Endothelial cell of umbilical vein (primary cell): ENCODE measurements around the gene AMIGO1. TPM values are rescaled to one million over a fixed set of nuclear protein-coding genes. Genes with fewer than 3 reads are reported as not detected.

Experiments used
- BruUV-seq: library from RNA; stranded (reverse); fragments of 400-500 nt; replicated peaks from 2 replicates; lab custom pipeline; 2021; lab: Mats Ljungman, UMichigan
- CTCF ChIA-PET: fragments of 300-600, 350-600 bp; sonication (Branson Sonifier 250); formaldehyde crosslinking; loops from one replicate; lab custom pipeline; 2021; ENCODE audit warnings: antibody characterized with exemption, inconsistent platforms; lab: Charles Lee
- POLR2A ChIA-PET: fragments of 300-600, 350-600 bp; sonication (Branson Sonifier 250); formaldehyde crosslinking; loops from one replicate; lab custom pipeline; 2021; ENCODE audit warnings: antibody characterized with exemption, inconsistent platforms; lab: Charles Lee
- DNase-seq: peaks from one replicate; pipeline ENCODE4 v3.0.0-alpha.2; 2011; ENCODE audit warnings: low read depth, low spot score
- FAIRE-seq: peaks from 2 replicates; lab custom pipeline; 2011; peaks lifted over from hg19 to GRCh38; lab: Jason Lieb, UNC
- H2AFZ ChIP-seq: 2 replicates; pipeline ENCODE4 v1.6.0; 2012; ENCODE audit warnings: low read depth, low read length, control low read depth, inconsistent platforms
- H3K27ac ChIP-seq: 2 replicates; pipeline ENCODE4 v1.5.1; 2011; ENCODE audit warnings: low read depth, mild to moderate bottlenecking, control low read depth, low read length, moderate library complexity; ENCODE audit not compliant: insufficient read depth
- H3K27me3 ChIP-seq, 2 experiments: 2 replicates each; pipeline versions ENCODE4 v1.6.0 to v1.6.1; 2011; ENCODE audit warnings: low read length in 2 of 2, mixed read lengths in 1 of 2; ENCODE audit not compliant: control insufficient read depth in 2 of 2, insufficient read depth in 2 of 2
- H3K36me3 ChIP-seq, 2 experiments: 2 replicates in 1 of 2; 3 replicates in 1 of 2; pipeline ENCODE4 v1.5.1; 2011; ENCODE audit warnings: low read length in 2 of 2, mild to moderate bottlenecking in 1 of 2, moderate library complexity in 1 of 2; ENCODE audit not compliant: control insufficient read depth in 2 of 2, insufficient read depth in 2 of 2; ENCODE audit errors: extremely low read depth in 1 of 2
- H3K4me1 ChIP-seq: 3 replicates; pipeline ENCODE4 v1.5.1; 2011; ENCODE audit warnings: mild to moderate bottlenecking, low read length; ENCODE audit not compliant: control insufficient read depth, insufficient read depth; ENCODE audit errors: extremely low read depth
- H3K4me2 ChIP-seq: 2 replicates; pipeline ENCODE4 v1.6.1; 2011; ENCODE audit warnings: low read length, control low read depth, mixed read lengths; ENCODE audit not compliant: insufficient read depth
- H3K4me3 ChIP-seq, 3 experiments: fragments of 200-600 bp in 1 of 3; sonication (generic), shearing (Covaris generic) in 1 of 3; replicated peaks in 1 of 3; 2 replicates each; pipeline ENCODE4 v1.5.1; 2011 to 2016; ENCODE audit warnings: control low read depth in 3 of 3, low read length in 3 of 3, mild to moderate bottlenecking in 2 of 3, inconsistent platforms in 1 of 3, low read depth in 1 of 3, moderate library complexity in 1 of 3; ENCODE audit not compliant: insufficient read depth in 1 of 3
- H3K79me2 ChIP-seq: 2 replicates; pipeline ENCODE4 v1.6.0; 2012; ENCODE audit warnings: low read length, inconsistent platforms; ENCODE audit not compliant: control insufficient read depth, insufficient read depth
- H3K9ac ChIP-seq: replicated peaks from 2 replicates; pipeline ENCODE3; 2011; ENCODE audit warnings: low read length, control low read depth; ENCODE audit not compliant: insufficient read depth; ENCODE audit errors: extremely low read depth
- H3K9me1 ChIP-seq: replicated peaks from 3 replicates; pipeline ENCODE4 v1.6.0; 2011; ENCODE audit warnings: mild to moderate bottlenecking, low read length; ENCODE audit not compliant: control insufficient read depth, insufficient read depth; ENCODE audit errors: extremely low read depth
- H3K9me3 ChIP-seq: replicated peaks from 2 replicates; pipeline ENCODE4 v1.5.1; 2012; ENCODE audit warnings: low read length, inconsistent platforms; ENCODE audit not compliant: control insufficient read depth, insufficient read depth
- H4K20me1 ChIP-seq: replicated peaks from 2 replicates; pipeline ENCODE3; 2011; ENCODE audit warnings: mild to moderate bottlenecking, low read length; ENCODE audit not compliant: control insufficient read depth, insufficient read depth; ENCODE audit errors: extremely low read depth
- EZH2 ChIP-seq: IDR thresholded peaks from 2 replicates; pipeline ENCODE4 v1.6.1; 2012; ENCODE audit warnings: borderline replicate concordance, low read depth, mild to moderate bottlenecking, moderate library complexity, low read length, inconsistent platforms; ENCODE audit not compliant: severe bottlenecking
- FOS ChIP-seq: IDR thresholded peaks from 2 replicates; pipeline ENCODE4 v1.6.1; 2011; ENCODE audit warnings: mild to moderate bottlenecking, low read length, moderate library complexity, borderline replicate concordance; ENCODE audit not compliant: insufficient read depth
- GATA2 ChIP-seq: IDR thresholded peaks from 2 replicates; pipeline ENCODE4 v1.7.0; 2011; ENCODE audit warnings: low read depth, mild to moderate bottlenecking, moderate library complexity, mixed read lengths, low read length; ENCODE audit not compliant: insufficient read length, insufficient read depth
- JUN ChIP-seq: IDR thresholded peaks from 2 replicates; pipeline ENCODE4 v1.6.1; 2011; ENCODE audit warnings: borderline replicate concordance, low read depth; ENCODE audit not compliant: insufficient read length, insufficient read depth
- MYC ChIP-seq: IDR thresholded peaks from one replicate; pipeline ENCODE4 v1.6.1; 2011; ENCODE audit warnings: mild to moderate bottlenecking, low read depth, low read length
- POLR2A ChIP-seq: IDR thresholded peaks from 2 replicates; pipeline ENCODE4 v1.6.1; 2012; ENCODE audit warnings: low read depth, mild to moderate bottlenecking, control low read depth, low read length
- POLR2AphosphoS5 ChIP-seq: IDR thresholded peaks from 2 replicates; pipeline ENCODE4 v1.6.1; 2012; ENCODE audit warnings: low read depth, mild to moderate bottlenecking, control low read depth, low read length, moderate library complexity; ENCODE audit not compliant: insufficient read depth
- dilution Hi-C: fragments of 300-500 bp; cut with MboI; formaldehyde crosslinking; loops from one replicate; pipeline ENCODE4 v1.15.0; 2019; ENCODE audit warnings: low sequenced_read_pairs; ENCODE audit not compliant: extremely low pct_ligation_motif_present
- intact Hi-C: fragments of 100-400 bp; cut with micrococcal nuclease; formaldehyde crosslinking; loops from one replicate; pipeline ENCODE4 v1.10.0; 2022
- polyA plus RNA-seq, 4 experiments: library from polyadenylated mRNA; depleted of rRNA in 3 of 4; stranded (reverse) in 3 of 4; unstranded in 1 of 4; fragments of >200 nt; gene quantifications; 2 replicates each; pipeline versions ENCODE4 v1.2.1 to v1.2.3, GENCODE V29; 2011 to 2012; ENCODE audit warnings: missing spikeins in 1 of 4
- total RNA-seq: library from RNA; stranded (reverse); gene quantifications from 2 replicates; pipeline ENCODE4 v1.2.3, GENCODE V29; 2021
- TF ChIP-seq, protein P1 (sequence below), 2 donors: IDR thresholded peaks; 1 replicate in 1 of 2; 2 replicates in 1 of 2; pipeline ENCODE4 v1.5.1; 2011; ENCODE audit warnings: low read length in 2 of 2, mild to moderate bottlenecking in 2 of 2, moderate library complexity in 2 of 2, control low read depth in 1 of 2, inconsistent platforms in 1 of 2, low read depth in 1 of 2; ENCODE audit not compliant: insufficient read depth in 1 of 2; ENCODE audit errors: extremely low read depth in 1 of 2
- TF ChIP-seq, protein P2 (sequence below): IDR thresholded peaks from 2 replicates; pipeline ENCODE4 v1.6.1; 2011; ENCODE audit not compliant: insufficient read depth, insufficient read length

The AMIGO1 gene
- total and polyA plus RNA-seq, 2 donors (not counting 3 experiments of a cell fraction or from before 2014, with no cell fraction given), result 0.80 to 0.88 TPM

GRCh38 chr1:109499081-109499480, 10.4 kb downstream of the AMIGO1 start:
- Histone ChIP-seq H3K4me2 (no peak overlapping the region), H3K27ac (no peak overlapping the region), H4K20me1 (no peaks in the 10 kb centered on the region), H3K9me1 (no peaks in the 10 kb centered on the region), H3K9me3 (no peaks in the 10 kb centered on the region), H3K9ac (no peak overlapping the region), H3K79me2 (peaks cover 2% of the 10 kb centered on the region), H3K4me1 (peaks cover 7% of the 10 kb centered on the region), H3K4me3 (no peak overlapping the region), H2AFZ (no peak overlapping the region), H3K36me3 (peaks cover 2 to 7% of the 10 kb centered on the region in 2 experiments), H3K27me3 (no peaks in the 10 kb centered on the region)
- TF ChIP-seq POLR2A (no peak), EZH2 (no peak), MYC (no peak), POLR2AphosphoS5 (no peak), JUN (no peak), GATA2 (no peak), FOS (no peak)
- TF ChIP-seq, protein P1, sequence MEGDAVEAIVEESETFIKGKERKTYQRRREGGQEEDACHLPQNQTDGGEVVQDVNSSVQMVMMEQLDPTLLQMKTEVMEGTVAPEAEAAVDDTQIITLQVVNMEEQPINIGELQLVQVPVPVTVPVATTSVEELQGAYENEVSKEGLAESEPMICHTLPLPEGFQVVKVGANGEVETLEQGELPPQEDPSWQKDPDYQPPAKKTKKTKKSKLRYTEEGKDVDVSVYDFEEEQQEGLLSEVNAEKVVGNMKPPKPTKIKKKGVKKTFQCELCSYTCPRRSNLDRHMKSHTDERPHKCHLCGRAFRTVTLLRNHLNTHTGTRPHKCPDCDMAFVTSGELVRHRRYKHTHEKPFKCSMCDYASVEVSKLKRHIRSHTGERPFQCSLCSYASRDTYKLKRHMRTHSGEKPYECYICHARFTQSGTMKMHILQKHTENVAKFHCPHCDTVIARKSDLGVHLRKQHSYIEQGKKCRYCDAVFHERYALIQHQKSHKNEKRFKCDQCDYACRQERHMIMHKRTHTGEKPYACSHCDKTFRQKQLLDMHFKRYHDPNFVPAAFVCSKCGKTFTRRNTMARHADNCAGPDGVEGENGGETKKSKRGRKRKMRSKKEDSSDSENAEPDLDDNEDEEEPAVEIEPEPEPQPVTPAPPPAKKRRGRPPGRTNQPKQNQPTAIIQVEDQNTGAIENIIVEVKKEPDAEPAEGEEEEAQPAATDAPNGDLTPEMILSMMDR (IDR thresholded peaks at IDR 0.05; ENCODE audit: extremely low read depth in 1 of 2, insufficient read depth in 1 of 2, low read depth in 1 of 2, low read length in 2 of 2), result no peak
- TF ChIP-seq, protein P2, sequence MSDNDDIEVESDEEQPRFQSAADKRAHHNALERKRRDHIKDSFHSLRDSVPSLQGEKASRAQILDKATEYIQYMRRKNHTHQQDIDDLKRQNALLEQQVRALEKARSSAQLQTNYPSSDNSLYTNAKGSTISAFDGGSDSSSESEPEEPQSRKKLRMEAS, result no peak
- BruUV-seq, result no TSS peak
- intact Hi-C loops, result loop anchor here (5.0 kb wide), 2 partner anchors 143 to 243 kb away; partner anchors contain the start of gene GSTM3
- no peak for DNase-seq
- CTCF ChIA-PET, result interaction anchor here (0.6 to 23.0 kb wide), 14 partner anchors 8 to 607 kb away, joined by 3 to 955 read pairs (median 6); partner anchors contain the start of genes AHCYL1, AMIGO1, ATXN7L2 and GPR61
- FAIRE-seq, result no peak
- dilution Hi-C loops, result no loop called here
- POLR2A ChIA-PET, result no interaction called here
